ENCODE measurements around the gene SALL4.
"Not testable (repeated sequence)": the region's sequence is repeated elsewhere in the genome, so short reads cannot be mapped to it uniquely, and the experiment has no call there.

The SALL4 gene

DNA sequence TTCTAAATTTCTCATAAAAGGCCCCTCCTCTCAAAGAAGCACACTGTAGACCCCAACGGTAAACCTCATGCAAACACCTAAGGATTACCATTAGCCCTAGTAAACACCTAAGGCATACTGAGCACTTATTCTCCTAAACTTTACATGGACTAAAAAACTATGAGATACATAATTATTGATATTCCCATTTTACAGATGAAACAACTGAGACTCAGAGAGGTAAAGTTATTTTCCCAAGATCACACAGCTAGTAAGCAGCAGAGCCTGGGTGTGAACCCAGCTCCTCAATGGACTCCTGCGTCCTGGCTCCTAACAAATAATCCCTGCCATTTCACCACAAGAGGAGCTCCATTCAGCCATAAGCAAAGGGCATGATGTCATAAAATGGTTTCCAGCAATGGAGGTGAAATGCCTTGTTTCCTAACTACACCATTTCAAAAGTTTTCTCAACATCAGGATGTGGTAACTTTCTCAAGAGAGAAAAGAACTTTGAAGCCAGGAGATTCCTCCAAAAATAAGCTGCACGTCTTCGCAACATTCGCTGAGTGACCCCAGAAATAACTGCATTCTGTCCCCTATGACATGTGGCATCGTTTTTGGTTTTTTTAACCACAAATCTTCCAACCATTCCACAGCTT is 38.2 kb downstream of the SALL4 start:
- no peak for DNase-seq

DNA sequence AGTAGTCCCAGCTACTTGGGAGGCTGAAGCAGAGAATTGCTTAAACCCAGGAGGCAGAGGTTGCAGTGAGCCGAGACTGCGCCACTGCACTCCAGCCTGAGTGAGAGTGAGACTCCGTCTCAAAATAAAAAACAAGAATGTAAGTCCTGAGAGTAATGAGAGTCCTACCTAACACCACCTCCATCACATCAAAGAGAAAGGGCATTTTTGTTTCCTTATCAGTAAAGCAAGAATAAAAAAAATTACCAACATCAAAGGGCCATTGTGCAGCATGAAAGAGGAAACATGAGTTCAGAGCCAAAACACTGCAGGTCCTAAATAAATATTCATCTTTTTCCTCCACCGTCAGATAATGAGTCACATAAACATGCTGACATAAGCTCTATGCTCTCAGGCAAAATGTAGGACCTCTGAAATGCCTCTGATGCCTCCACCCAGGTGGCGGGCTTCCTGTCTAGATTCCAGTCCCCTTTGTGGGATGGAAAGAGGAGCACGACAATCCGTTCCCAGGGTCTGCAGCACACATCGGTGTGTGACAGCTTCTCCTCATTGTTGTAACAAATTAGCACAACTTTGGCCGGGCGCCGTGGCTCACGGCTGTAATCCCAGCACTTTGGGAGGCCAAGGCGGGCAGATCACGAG is 41.3 kb downstream of the SALL4 start:
- no peak for DNase-seq

DNA sequence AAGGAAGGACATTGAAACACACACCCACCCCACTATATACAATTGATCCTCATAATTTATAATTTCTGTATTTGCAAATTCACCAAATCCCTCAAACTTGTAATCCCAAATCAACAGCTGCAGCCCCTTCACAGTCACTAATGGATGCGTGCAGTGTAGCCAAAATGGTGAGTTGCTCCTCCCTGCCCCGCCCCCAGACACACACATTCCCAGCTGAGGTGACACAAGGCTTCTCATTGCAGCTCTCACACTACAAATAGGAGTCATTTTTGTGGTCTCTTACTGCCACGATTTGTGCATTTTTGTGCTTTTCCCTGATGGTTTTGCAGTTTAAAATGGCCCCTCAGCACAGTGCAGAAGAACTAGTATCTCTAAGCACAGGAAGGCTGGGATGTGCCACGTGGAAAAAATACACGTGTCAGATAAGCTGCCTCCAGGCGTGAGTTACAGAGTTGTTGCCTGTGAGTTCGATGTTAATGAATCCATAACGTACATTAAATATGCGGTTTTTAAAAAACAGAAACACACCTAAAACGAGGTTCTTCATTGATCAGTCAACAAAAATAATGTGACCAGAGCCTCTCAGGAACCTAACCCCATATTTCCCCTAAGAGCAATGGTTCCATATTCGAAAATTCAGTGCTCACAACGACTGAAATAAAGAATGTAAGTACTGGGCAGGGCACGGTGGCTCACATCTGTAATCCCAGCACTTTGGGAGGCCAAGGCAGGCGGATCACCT is 42.4 kb downstream of the SALL4 start:
- no peak for DNase-seq

DNA sequence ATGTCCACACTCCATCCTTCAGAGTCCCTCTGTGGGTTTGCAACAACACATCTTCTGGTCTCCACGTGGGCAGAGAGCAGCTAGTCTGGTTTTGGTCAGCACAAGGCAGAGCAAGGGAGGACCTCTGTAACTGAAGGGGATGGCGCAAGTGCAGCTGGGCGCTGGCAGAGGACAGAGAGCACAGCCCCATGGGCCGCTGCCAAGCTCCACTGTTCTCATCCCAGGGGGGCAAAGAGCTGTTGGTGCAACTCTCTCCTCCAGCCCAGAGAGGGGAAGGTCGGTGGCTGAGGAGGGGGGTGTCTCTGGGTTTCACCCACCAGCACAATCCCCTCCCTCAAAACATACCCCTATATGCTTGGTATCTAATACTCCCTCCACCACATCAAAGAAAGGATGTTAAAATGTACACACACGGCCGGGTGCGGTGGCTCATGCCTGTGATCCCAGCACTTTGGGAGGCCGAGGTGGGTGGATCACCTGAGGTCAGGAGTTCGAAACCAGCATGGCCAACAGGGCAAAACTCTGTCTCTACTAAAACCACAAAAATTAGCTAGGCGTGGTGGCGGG is 43.3 kb downstream of the SALL4 start:
- DNase-seq, result no peak

DNA sequence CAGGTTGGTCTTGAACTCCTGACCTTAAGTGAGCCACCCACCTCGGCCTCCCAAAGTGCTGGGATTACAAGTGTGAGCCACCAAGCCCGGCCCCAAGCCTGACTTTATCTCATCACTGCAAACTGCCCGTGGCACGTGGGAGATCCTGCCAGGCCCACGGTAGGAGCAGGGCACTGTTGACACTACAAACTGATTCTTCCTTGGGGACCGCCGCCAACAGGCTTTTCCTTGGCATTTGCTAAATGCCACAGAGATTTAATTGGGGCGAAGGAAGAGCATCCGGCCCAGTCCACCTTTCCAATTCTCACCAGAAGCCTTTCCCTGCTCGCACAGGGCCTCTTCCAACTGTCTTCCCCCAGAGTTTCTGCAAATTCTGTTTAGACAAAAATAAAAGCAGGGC is 45.1 kb downstream of the SALL4 start:
- no peak for DNase-seq

DNA sequence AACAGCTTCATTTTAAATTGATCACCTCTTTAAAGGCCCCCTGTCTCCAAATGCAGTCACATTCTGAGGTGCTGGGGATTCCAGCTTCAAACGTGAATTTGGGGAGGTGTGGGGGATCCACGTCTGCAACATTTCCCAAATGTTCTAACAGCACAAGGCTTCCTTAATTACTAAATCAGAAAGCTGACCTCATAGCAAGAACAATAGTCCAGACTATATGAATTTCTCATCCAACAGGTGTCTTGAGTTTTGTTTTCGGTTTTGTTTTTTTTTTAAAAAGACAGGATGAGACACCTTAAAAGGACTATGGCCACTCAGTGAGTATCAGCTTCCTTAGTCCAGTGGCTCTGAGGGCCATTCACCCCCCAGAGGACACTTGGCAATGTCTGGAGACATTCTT is 45.7 kb downstream of the SALL4 start:
- no peak for DNase-seq

DNA sequence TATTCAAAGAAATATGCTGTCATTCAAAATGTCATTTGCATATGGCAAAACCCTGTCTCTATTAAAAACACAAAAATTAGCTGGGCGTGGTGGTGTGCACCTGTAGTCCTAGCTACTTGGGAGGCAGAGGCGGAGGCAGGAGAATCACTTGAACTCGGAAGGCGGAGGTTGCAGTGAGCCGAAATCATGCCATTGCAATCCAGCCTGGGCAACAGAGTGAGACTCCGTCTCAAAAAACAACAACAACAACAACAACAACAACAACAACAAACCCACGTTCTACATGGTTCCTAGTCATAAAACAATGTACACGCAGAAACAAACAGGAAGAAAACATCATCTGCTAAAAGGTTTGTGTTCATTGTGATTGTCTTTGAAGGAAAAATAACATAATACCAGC is 49.1 kb downstream of the SALL4 start:
- DNase-seq, result not testable (repeated sequence)

DNA sequence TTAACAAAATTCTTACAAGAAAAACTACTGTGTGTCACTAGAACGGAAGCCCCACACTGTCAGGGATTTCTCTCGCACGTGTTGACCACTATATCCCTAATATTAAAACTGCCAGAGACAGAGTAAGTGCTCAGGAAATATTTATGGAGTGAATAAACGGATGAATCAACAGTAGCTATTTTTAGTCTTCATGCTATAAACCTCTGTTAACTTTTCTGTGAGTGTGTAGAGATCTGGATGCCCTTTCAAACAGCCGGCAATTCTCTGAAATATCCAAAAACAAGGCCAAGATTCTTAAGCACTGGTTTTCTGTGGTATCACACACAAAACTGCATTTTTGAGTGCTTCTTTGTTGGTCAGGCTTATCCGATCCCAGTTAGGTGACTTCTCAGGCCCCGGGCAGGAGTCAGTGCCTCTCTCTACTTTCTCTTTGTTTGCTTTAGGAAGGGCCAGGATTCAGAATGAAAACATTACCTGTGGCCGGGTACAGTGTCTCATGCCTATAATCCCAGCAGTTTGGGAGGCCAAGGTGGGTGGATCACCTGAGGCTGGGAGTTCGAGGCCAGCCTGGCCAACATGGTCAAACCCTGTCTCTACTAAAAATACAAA is 49.9 kb downstream of the SALL4 start:
- no peak for DNase-seq

DNA sequence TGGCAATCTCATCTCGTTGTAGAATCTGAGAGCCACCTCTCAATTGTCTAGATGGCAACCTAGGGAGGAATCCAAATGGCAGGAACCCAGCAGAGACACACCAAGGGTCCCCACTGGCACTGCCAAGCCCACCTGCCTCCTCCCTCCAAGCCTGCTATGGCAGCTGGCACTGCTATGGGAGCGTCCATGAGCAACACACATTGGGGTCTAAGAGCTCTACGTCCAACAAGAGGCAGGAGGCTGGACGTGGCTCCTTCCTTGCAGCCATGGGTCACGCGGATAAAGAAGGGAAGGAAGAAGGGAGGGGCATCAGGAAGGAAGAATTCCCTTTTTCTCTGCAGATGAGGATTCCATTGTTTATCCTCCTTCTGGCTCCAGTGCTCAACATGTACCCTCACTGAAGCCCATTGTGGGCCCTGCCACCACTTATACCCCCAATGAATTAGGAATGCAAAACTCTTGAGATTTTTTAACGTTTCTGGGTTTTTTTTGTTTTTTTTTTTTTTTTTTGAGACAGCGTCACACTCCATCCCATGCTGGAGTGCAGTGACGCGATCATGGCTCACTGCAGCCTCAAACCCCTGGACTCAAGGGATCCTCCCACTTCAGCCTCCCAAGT is 51.4 kb downstream of the SALL4 start:
- no peak for DNase-seq

DNA sequence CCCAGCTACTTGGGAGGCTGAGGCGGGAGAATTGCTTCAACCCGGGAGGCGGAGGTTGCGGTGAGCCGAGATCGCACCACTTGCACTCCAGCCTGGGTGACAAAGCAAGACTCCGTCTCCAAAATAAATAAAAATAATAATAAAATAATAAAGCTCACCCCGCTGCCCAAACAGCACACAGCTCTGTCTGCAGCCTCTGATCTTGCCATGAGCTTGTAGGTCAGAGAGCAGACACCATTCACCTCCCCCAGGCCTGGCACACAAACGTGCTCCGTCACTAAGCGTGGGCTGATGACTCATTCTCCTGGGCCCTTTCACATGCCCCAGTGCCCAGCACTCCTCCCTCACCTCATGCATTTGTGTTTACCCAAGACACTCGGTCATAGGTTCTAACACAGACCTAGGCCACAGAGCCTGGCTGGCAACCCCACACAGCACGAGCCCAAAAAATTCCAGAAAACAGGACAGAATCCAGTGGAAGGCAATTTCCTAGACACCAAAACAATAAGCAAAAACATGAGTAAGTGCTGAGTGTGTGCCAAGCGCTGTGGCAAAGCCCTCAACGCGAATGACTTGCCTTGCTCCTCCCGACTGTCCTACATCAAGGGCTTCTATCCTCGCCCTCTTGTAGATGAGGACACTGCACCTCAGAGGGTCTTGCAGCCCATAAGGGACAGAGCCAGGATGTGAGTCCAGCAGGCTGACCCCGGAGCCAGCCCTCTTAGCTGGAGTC is 52.1 kb downstream of the SALL4 start:
- DNase-seq, result no peak

DNA sequence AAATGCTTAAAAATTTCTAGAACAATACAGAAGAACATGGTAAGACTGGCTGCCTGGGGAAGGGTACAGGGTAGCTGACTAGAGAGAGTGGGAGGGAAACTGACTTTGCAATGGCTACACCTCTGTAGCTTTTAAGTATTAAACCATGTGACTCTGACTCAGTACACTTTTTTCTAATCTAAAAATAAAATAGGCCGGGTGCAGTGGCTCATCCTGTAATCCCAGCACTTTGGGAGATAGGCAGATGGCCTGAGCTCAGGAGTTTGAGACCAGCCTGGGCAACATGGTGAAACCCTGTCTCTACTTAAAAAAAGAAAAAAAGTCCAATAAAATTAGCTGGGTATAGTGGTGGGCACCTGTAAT is 52.7 kb downstream of the SALL4 start:
- DNase-seq, result peak; percentile 53

DNA sequence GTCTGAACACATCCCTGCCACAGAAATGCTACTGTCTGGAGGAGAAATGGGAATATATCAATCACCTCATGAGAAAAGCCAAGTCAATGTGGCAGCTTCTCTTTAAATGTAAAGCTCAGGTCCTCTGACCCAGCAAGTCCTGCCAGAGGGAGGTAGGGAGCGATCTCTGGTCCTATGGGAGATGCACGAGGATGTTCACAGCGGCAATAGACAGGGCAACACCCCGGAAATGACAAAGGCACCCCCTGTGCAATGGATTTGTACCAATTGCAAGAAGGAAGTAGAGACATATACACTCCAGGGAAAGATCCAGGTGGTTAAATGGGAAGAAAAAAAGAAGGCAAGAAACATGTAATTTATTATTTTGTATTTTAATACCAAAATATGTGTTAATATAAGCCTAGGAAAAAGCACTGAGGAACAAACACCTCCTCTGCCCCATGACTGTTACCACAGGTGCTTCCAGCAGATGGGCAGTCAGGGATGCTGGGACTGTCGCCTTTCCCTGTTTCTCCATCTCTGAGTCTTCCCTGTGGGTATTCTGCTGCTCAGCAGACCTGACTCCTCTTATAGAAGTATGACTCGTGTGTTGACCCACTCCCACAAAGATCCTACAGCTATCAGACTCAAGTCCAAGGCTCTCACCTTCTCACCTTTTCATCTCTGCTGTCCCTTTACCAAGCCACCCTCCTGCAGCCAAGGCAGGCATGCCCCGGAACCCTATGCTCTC is 55.0 kb downstream of the SALL4 start:
- DNase-seq, result no peak

DNA sequence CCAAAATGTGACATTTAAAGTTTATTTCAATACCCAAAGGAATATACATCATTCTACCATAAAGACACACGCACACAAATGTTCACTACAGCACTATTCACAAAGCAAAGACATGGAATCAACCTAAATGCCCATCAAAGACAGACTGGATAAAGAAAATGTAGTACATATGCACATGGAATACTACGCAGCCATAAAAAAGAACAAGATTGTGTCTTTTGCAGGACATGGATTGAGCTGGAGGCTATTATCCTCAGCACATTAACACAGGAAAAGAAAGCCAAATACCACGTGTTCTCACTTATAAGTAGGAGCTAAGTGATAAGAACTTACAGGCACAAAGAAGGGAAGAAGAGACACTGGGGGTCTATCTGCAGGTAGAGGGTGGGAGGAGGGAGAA is 56.5 kb downstream of the SALL4 start:
- no peak for DNase-seq

DNA sequence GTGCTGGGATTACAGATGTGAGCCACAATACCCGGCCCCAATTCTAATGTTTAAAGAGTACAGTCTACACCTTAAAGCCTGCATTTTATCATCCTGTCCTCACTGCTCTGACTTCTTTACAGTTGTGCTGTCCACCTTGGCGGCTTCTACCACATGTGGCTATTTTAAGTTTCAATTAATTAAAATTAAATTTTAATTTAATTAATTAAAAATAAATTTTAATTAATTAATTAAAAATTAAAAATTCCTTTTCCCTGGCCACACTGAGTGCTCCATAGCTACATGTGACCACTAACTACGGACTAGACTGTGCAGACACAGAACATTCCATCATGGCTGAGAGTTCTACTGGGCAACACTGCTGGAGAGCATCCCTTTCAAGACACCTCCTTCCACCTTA is 61.5 kb downstream of the SALL4 start:
- DNase-seq, result no peak

DNA sequence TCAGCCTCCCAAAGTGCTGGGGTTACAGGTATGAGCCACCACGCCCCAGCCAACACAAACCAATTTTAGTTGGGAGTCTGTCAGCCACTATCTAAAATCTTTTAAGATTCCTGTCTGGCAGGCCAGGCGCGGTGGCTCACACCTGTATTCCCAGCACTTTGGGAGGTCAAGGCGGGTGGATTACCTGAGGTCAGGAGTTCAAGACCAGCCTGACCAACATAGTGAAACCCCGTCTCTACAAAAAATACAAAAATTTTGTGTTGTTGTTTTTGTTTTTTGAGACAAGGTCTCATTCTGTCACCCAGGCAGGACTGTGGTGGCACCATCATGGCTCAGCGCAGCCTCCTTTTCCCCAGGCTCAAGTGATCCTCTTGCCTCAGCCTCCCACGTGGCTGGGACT is 62.0 kb downstream of the SALL4 start:
- DNase-seq, result not testable (repeated sequence)

DNA sequence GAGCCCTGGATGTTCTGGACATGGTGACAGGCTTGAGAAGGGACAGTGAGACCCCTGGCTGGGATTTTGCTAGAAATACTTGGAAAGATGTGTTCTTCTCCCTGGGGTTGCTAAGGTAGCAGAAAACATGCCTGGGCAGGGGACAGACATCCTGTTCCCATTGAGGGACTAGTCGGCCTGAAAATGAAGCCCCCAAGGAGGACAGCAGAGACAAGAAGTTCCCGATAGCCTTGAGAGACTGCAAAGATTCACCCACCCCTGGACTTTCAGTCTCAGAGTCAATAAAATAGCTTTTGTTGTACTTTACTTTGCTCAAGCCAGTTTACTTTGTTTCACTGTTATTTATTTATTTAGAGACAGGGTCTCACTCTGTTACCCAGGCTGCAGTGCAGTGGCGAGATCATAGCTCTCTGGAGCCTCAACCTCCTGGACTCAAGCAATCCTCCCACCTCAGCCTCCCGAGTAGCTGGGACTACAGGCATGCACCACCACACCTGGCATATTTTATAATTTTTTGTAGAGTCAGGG is 62.5 kb downstream of the SALL4 start:
- no peak for DNase-seq

DNA sequence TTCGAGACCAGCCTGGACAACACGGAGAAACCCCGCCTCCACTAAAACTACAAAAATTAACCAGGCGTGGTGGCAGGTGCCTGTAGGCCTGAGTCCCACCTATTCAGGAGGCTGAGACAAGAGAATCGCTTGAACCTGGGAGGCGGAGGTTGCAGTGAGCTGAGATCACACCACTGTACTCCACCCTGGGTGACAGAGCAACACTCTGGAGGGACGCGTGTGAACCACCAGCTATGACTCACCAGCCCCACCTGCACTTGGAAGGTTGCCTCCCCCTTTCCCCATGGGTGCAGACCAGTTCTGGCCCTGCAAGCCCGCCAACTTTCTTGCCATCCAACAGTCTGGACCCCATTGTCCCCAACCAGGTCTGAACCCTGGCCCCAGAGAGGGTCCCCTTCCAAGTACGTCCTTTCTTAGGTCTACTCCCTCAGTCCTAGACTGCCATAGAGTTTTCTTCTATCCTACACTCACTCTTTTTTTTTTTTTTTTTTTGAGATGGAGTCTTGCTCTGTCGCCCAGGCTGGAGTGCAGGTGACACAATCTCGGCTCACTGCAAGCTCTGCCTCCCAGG is 63.4 kb downstream of the SALL4 start:
- DNase-seq, result no peak

DNA sequence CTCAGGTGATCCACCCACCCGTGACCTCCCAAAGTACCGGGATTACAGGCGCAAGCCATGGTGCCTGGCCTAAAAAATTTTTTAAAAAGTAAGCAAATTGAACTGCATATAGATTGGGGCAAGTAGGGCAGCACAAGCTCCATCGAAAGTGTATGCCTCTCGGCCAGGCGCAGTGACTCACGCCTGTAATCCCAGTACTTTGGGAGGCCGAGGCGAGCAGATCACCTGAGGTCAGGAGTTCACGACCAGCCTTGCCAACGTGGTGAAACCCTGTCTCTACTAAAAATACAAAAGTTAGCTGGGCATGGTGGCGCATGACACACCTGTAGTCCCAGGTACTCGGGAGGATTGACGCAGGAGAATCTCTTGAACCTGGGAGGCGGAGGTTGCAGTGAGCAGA is 64.1 kb downstream of the SALL4 start:
- not testable (repeated sequence) for DNase-seq

DNA sequence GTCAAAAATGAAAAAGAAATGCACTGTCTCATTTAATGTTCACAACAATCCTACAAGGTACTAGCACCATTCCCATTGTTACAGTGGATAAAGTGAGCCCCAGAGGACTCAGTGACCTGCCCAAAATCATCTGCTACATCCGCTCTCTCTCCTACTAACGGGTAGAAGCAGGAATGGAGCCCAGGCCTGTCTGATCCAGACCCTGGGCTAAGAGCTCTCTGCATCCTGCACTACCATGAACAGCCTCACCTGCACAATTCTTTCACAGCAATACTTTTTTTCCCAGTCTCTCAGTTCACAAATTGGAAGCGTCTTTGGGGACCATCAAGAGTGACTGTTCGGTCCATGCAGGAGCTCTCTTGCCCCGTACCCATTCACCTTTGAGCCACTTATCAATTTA is 65.4 kb downstream of the SALL4 start:
- no peak for DNase-seq

DNA sequence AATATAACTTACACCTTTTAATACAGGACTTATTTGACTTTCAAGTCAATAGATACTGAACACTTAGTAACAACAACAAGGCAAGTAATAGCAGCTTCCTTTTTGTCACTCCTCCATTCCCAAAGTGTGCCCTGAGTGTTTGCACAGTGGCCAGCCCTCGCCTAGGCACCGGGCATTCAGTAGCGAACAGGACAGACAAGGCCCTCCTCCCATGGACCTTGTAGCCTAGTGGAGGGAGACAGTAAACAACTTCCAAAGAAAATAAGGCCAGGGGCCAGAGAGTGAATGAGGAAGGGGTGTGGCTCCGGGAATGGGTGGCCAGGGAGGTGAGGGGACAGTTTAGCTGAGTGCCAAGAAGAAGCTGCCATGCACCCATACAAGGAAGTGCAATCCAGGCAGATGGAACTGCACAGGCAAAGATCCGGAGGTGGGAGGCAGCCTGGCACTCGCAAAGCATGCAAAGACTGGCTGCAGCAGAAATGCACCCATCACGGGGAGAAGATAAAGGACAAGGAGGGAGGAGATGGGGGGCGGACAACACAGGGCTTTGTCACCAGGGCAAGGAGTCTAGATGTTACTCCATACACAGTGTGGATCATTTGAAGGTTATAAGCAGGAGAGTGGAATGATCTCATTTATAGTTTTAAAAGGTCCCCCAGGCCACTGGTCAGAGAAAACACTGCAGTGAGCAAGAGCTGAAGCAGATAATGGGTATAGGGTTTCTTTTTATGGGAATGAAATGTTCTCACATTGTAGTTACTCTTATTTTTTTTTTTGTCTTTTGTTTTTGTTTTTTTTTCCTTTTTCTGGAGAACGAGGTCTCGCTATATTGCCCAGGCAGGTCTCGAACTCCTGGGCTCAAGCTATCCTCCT is 66.4 kb downstream of the SALL4 start:
- no peak for DNase-seq
